ENCODE data around the gene THBS4.

Gene THBS4

DNA sequence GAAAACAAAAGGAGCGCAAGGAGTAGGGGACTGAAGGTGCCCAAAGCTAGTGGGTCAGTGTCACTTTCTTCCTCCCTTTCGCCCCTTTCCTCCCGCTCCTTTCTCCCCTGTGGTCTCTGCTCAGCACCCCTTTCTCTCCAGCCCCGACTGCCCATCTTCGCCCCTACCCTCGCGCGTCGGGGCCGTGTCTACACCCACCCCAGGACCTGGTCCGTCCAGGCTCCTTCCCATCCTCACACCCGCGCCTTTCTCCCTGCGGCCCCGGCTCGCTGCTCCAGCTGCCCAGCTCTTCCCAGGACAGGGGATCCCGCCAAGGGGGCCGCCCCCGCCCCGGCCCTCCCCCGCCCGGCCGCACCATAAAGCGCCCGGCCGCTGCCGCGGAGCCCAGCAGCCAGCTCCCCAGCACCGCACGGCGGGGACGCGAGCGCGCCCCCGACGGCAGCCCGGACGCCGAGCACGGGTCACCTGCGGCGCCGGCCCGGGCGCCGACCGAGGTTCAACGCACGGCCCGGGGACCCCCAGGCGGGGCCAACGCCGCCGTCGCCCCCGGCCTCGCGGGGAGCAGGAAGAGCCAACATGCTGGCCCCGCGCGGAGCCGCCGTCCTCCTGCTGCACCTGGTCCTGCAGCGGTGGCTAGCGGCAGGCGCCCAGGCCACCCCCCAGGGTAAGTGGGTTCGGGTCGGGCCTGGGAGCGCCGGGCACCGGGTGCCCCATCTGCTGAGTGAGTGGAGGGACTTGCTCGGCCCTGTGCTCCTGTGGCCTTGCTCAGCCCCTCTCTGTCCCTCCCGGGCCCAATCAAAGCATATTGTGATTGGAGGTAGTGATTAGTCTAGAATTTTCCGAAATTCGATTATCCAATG lies at the start of gene THBS4:
Gene THBS4 (plus strand): TSS at position 387 of the 860 bp plus-strand sequence. CDS start 190 bp downstream, at position 577.
- DNase-seq = no peak

- no peak for DNase-seq
Measured at GRCh38 chr5:79986260-79986659, 48.9 kb upstream of the THBS4 start.

GRCh38 chr5:79990205-79990597 lies 44.9 kb upstream of the THBS4 start:
- no peak for DNase-seq

DNA sequence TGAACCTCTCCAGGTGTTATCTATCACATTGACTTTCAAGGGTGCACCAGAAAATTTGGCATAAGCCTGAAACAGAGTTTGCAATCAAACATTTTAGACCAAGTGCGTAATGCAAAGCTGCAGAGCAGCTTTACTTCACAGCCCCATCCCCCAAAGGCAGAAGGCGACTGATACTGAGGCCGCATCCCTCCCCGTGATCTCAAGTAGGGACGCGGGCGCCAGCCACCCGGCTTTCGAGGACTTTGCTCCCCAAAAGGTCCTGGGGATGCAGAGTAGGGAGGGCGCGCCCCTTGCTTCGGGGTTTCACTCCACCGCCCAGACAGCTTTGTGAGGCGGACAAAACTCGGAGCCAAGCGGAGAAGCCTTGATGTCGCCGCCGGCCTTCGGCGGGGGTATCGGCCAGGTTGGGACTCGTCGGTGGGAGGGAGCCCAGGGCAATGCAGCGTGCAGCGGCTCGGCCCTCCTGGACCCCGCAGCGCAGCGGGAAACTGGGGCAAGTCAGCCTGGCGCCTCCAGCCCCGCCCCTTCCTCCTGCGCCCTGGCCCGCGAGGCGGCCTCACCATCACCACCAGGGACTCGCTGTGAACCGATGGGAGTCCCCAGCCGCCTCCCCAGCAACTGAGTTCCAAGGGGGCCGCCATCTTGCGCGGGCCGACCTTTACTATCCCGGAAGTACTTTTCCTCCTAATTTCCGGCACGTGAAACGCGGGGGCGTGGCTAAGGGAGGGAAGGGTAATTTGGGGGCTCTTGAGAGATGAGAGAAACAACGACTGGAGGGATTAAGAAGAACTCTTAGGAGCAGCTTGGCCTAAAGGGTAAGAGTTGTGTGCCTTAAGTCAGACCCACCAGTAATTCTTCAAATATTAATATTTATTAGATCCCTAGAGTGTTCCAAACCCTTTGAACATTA lies 44.3 kb upstream of the THBS4 start, which contains the start of gene MTX3:
Gene MTX3 (minus strand): TSS at position 665 of the 910 bp plus-strand sequence. CDS start 24 bp downstream, at position 641.
- peak; percentile 87 for DNase-seq

- DNase-seq = no peak
Measured at GRCh38 chr5:79992891-79993657, 42.1 kb upstream of the THBS4 start.

DNA sequence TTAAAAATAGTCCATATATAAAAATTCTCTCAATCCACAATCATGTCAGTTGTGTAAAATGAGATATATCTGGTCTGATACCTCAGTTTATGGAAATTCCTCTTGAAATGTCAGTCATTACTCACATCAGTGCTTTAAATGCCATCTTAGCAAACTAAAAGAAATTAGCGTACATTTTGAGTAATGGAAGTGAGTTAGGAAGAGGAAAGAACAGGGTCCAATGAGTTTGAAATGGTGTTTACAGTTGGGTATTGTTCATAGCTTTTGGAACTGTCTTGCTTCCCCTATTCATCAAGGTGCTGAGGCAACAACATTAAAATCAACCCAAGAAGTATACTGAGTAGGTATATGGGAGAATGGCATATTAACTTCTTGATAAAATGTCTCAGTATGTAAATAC lies 35.4 kb upstream of the THBS4 start:
- DNase-seq = no peak

- DNase-seq = no peak
Measured at GRCh38 chr5:80002677-80003076, 32.5 kb upstream of the THBS4 start.

DNA sequence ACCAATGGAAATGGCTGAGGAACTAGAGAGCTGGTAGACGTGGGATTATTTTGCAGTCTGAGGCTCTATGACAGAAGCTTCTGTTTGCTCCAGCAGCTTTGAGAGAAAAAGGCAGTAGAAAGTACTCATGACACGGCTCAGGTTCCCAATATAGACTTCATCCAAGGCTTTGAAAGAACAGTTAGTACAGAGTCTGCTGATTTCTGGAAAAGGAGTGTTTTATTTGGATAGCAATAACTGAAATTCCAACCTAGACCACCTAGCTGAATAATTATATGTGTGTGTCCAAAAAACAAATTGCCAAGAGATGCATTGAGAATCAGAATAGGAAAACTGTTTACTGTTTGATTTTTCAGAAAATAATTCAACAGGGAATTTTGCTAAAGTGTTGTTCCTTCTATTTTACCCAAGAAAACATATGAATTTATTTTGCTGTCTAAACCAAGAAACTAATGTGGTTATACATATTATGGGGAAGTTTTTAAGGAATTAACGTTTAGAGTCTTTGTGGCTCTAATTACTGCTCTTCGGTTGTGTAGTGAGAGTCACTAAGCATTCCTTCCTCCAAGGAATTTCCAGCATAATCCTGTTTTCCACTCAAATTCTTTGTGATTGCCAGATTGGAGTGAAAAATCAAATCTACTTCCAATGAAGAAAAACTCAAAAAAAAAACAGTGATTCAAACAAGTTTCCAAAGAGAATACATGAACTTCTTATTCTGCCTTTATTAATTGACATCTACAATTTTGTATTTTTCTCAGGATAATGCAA lies 26.0 kb upstream of the THBS4 start:
- DNase-seq = no peak

DNA sequence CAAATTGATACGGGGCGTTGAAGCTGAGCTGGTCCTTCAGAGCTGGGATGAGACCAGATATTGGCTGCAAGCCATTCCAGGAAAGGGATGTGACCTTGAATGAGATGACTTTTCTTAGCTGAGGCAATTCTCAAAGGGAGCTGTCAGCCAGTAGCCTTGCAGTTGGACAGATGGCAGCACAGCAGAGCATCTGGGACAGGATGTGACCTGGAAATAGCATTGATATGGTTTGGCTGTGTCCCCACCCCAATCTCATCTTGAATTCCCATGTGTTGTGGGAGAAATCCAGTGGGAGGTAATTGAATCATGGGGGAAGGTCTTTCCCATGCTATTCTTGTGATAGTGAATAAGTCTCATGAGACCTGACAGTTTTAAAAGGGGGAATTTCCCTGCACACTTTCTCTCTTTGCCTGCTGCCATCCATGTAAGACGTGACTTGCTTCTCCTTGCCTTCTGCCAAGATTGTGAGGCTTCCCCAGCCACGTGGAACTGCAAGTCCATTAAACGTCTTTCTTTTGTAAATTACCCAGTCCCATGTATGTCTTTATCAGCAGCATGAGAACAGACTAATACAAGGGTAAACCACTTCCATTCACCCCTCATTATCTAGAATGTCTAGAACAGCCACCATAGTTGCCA lies 24.3 kb upstream of the THBS4 start:
- no peak for DNase-seq

GRCh38 chr5:80025069-80025468 lies 10.1 kb upstream of the THBS4 start:
- DNase-seq = no peak

- DNase-seq = no peak
Measured at GRCh38 chr5:80026841-80027240, 8.3 kb upstream of the THBS4 start.

GRCh38 chr5:80031109-80031508 lies 4.0 kb upstream of the THBS4 start:
- no peak for DNase-seq

DNA sequence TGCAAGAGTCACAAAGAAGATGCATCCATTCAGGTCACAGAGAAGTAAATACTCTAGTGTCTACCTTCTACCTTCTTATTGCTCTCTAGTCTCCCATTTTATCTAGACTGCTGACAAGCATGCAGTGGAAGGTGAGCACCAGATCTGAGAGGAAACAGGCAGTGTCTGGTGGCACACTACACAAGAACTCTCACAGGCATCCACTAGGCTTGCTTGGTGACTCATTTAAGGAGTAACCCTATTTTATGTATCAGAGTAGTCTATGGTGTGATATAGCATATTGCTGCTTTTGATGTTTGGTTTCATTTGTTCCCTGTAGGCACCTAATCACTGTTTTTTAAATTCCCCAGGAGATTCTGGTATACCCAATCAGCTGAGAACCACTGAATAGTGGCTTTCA lies 1.6 kb upstream of the THBS4 start:
- DNase-seq = no peak

DNA sequence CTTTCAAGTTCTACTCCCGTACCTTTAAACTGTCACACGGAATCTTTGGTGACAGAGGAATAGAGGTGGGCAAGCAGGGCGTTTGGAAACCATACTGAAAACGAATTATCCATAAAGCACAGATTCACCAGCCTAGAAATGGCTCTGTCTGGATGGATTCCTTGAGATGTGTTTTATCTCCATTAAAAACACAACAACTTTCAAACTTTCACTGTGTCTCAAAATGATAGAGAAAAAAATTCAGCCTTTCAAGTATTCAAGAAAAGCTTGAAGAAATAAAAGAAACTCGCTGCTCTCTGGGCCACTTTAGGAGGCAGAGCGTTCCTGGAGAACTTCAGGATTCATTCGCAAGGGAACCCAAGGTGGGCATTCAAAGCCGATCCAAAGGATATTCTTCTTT lies 589 bp upstream of the THBS4 start:
- DNase-seq = no peak

GRCh38 chr5:80035839-80036238 lies 691 bp downstream of the THBS4 start:
- no peak for DNase-seq

DNA sequence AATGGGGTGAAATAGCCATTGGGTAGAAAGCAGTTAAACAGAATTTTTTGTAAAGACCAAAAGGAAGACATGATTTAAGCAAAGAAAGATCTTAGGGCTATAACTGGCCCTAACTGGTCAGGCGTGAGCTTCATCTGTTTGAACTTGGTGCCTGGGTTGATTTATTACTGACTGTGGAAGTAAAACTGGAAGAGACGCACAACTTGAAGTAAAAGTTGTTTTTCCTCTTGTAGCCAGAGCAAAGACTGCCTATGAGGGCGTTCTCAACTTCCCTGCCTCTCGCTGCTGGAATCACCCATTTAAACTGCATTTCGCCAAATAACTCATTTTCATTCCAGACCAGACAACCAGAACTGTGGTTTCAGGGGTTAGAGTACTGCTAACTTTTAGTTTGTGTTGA lies 1.5 kb downstream of the THBS4 start:
- DNase-seq = no peak

GRCh38 chr5:80037366-80037765 lies 2.2 kb downstream of the THBS4 start:
- no peak for DNase-seq

- DNase-seq = no peak
Measured at GRCh38 chr5:80039650-80040049, 4.5 kb downstream of the THBS4 start.

DNA sequence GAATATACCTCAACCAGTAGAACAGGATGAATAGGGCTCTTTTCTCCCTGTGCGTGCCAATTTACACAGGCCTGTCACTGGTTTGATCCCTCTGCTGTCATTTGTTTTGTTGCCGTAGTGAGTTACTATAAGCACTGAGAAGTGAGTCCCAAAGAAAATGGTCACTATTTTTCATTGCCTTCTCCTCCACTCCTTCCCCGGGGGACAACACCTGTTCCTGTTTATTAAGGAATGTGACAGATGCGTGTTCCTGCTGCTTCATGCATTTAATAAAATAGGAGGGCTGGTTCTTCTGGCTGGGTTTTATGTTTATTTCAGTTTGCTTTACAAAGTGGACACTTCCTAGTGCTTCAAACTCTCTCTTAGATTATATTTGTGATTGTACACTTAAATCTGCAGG lies 6.4 kb downstream of the THBS4 start:
- DNase-seq = no peak

DNA sequence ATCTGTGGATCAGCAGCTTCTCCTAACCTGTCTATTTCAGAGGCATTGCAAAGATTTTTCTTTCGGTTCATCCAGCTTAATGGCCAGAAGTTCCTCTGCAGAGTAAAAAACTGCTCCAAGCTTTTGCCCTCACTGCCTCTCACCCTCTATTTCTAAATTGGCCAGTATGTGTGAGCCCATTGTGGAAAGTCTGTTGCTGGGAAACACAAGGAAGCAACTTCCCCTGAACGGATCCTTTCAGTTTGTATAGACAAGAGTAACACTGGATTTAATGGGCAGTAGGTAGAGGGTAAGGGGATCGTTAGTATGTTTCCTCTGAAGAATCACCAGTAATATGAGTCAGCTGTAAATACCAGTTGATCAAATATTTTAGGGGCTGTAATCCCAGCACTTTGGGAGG lies 7.2 kb downstream of the THBS4 start:
- DNase-seq = no peak

GRCh38 chr5:80043187-80043586 lies 8.0 kb downstream of the THBS4 start:
- DNase-seq = no peak

Data from CD4-positive, alpha-beta T cell treated with Interleukin-15 for 1 hour (primary cell).